Skeletal muscle satellite cell (primary cell): Measurements from ENCODE around the gene ARHGEF7.
"Not testable (repeated sequence)": the region's sequence is repeated elsewhere in the genome, so short reads cannot be mapped to it uniquely, and the experiment has no call there.

ENCODE experiments used
- H3K27me3 ChIP-seq: 2 replicates; pipeline ENCODE4 v1.7.0; 2013; ENCODE audit warnings: low read length; ENCODE audit not compliant: control insufficient read depth, insufficient read depth
- H3K36me3 ChIP-seq: 2 replicates; pipeline ENCODE4 v1.7.0; 2013; ENCODE audit warnings: mild to moderate bottlenecking, control low read depth, low read length; ENCODE audit not compliant: insufficient read depth
- H3K4me1 ChIP-seq: 2 replicates; pipeline ENCODE4 v1.7.0; 2013; ENCODE audit warnings: low read length; ENCODE audit not compliant: control insufficient read depth, insufficient read depth
- H3K4me2 ChIP-seq: 2 replicates; pipeline ENCODE4 v1.7.0; 2013; ENCODE audit warnings: mild to moderate bottlenecking, low read length
- H3K4me3 ChIP-seq: 2 replicates; pipeline ENCODE4 v1.7.0; 2013; ENCODE audit warnings: low read length
- H3K9ac ChIP-seq: 2 replicates; pipeline ENCODE4 v1.7.0; 2013; ENCODE audit warnings: mild to moderate bottlenecking, low read depth, low read length, moderate library complexity
- H3K9me3 ChIP-seq: replicated peaks from 2 replicates; pipeline ENCODE4 v1.7.0; 2013; ENCODE audit warnings: mild to moderate bottlenecking, control low read depth, low read length

The ARHGEF7 gene

GRCh38 chr13:111082240-111082639 lies 32.9 kb upstream of the ARHGEF7 start:
- H3K27me3 ChIP-seq: peaks cover 17% of the 10 kb centered on the region

GRCh38 chr13:111082769-111083168 lies 32.3 kb upstream of the ARHGEF7 start:
- not testable (repeated sequence) for H3K4me3 ChIP-seq, H3K9ac ChIP-seq, H3K4me2 ChIP-seq, H3K9me3 ChIP-seq, H3K36me3 ChIP-seq, H3K4me1 ChIP-seq
- H3K27me3 ChIP-seq: peaks cover 20% of the 10 kb centered on the region

More at GRCh38 chr13:111082240-111082639, 32.9 kb upstream of the ARHGEF7 start:
- no peaks in the 10 kb centered on the region for H3K9me3 ChIP-seq
- H3K9ac ChIP-seq: no peak overlapping the region
- H3K4me2 ChIP-seq: no peak overlapping the region
- no peak overlapping the region for H3K4me3 ChIP-seq
- H3K4me1 ChIP-seq: no peaks in the 10 kb centered on the region
- no peaks in the 10 kb centered on the region for H3K36me3 ChIP-seq

- H3K4me3 ChIP-seq, H3K9me3 ChIP-seq, H3K36me3 ChIP-seq, H3K4me1 ChIP-seq, H3K9ac ChIP-seq, H3K4me2 ChIP-seq: not testable (repeated sequence)
- H3K27me3 ChIP-seq: peaks cover 13% of the 10 kb centered on the region
Measured at GRCh38 chr13:111083693-111084092, 31.4 kb upstream of the ARHGEF7 start.

GRCh38 chr13:111090169-111090568 lies 24.9 kb upstream of the ARHGEF7 start:
- H3K27me3 ChIP-seq: peaks cover 60% of the 10 kb centered on the region
- no peaks in the 10 kb centered on the region for H3K4me1 ChIP-seq
- H3K9ac ChIP-seq: no peak overlapping the region
- H3K9me3 ChIP-seq: no peaks in the 10 kb centered on the region
- H3K4me3 ChIP-seq: no peak overlapping the region
- no peak overlapping the region for H3K4me2 ChIP-seq
- H3K36me3 ChIP-seq: no peaks in the 10 kb centered on the region

GRCh38 chr13:111092685-111093084 lies 22.4 kb upstream of the ARHGEF7 start:
- no peaks in the 10 kb centered on the region for H3K36me3 ChIP-seq
- no peaks in the 10 kb centered on the region for H3K4me1 ChIP-seq
- H3K9me3 ChIP-seq: no peaks in the 10 kb centered on the region
- peaks cover 79% of the 10 kb centered on the region for H3K27me3 ChIP-seq
- H3K4me3 ChIP-seq: no peak overlapping the region
- no peak overlapping the region for H3K9ac ChIP-seq
- no peak overlapping the region for H3K4me2 ChIP-seq

GRCh38 chr13:111093136-111093535 lies 22.0 kb upstream of the ARHGEF7 start:
- Histone ChIP-seq H3K27me3 (peaks cover 83% of the 10 kb centered on the region), H3K9me3 (no peaks in the 10 kb centered on the region), H3K36me3 (no peaks in the 10 kb centered on the region), H3K4me2 (no peak overlapping the region), H3K9ac (no peak overlapping the region), H3K4me3 (no peak overlapping the region), H3K4me1 (no peaks in the 10 kb centered on the region)

- Histone ChIP-seq H3K27me3 (peaks cover 88% of the 10 kb centered on the region), H3K4me1 (no peaks in the 10 kb centered on the region), H3K4me2 (no peak overlapping the region), H3K9me3 (no peaks in the 10 kb centered on the region), H3K36me3 (no peaks in the 10 kb centered on the region), H3K4me3 (no peak overlapping the region), H3K9ac (no peak overlapping the region)
Measured at GRCh38 chr13:111093634-111094033, 21.5 kb upstream of the ARHGEF7 start.

- Histone ChIP-seq H3K9me3 (no peaks in the 10 kb centered on the region), H3K27me3 (peaks cover 85% of the 10 kb centered on the region), H3K4me3 (no peak overlapping the region), H3K9ac (no peak overlapping the region), H3K36me3 (no peaks in the 10 kb centered on the region), H3K4me2 (no peak overlapping the region), H3K4me1 (no peaks in the 10 kb centered on the region)
Measured at GRCh38 chr13:111095031-111095840, 19.9 kb upstream of the ARHGEF7 start.

GRCh38 chr13:111095911-111096501 lies 19.1 kb upstream of the ARHGEF7 start:
- Histone ChIP-seq H3K27me3 (peaks cover 88% of the 10 kb centered on the region), H3K4me1 (no peaks in the 10 kb centered on the region), H3K36me3 (no peaks in the 10 kb centered on the region), H3K9ac (no peak overlapping the region), H3K4me3 (no peak overlapping the region), H3K9me3 (no peaks in the 10 kb centered on the region), H3K4me2 (no peak overlapping the region)

GRCh38 chr13:111099290-111099689 lies 15.8 kb upstream of the ARHGEF7 start:
- no peak overlapping the region for H3K9ac ChIP-seq
- H3K9me3 ChIP-seq: no peaks in the 10 kb centered on the region
- peaks cover 60% of the 10 kb centered on the region for H3K27me3 ChIP-seq
- H3K4me2 ChIP-seq: no peak overlapping the region
- H3K4me1 ChIP-seq: no peaks in the 10 kb centered on the region
- no peak overlapping the region for H3K4me3 ChIP-seq
- no peaks in the 10 kb centered on the region for H3K36me3 ChIP-seq

- Histone ChIP-seq H3K36me3 (no peaks in the 10 kb centered on the region), H3K9ac (no peak overlapping the region), H3K4me2 (no peak overlapping the region), H3K4me1 (no peaks in the 10 kb centered on the region), H3K4me3 (no peak overlapping the region), H3K27me3 (peaks cover 71% of the 10 kb centered on the region), H3K9me3 (peaks cover 3% of the 10 kb centered on the region)
Measured at GRCh38 chr13:111110054-111110453, 5.1 kb upstream of the ARHGEF7 start.
